GM19351 (cell line): Measurements from ENCODE around the gene C4orf46.
"Not testable (repeated sequence)": the region's sequence is repeated elsewhere in the genome, so short reads cannot be mapped to it uniquely, and the experiment has no call there.

ENCODE experiments used
- ATAC-seq: cut with Tn5 transposase; IDR thresholded peaks from one replicate; pipeline ENCODE4 v1.9.1; 2021; ENCODE audit warnings: mild to moderate bottlenecking, moderate library complexity; ENCODE audit not compliant: unreplicated experiment

The C4orf46 gene

DNA sequence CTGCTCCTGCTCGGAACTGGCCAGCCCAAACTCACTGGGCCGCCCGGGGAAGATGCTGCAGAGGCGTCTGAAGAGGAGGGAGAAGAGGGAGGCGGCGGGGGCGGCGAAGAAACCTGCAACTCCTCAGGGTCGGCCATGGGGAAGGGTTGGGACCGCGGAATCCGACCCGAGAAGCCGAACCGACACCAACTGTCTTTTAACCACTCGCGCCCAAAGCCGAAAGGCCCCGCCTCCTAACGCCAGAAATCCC is at the start of gene C4orf46:
Gene C4orf46, minus strand, starts transcription at position 223 of the 250 bp plus-strand sequence. Its CDS starts 86 bp downstream, at position 137.
- ATAC-seq: no peak

GRCh38 chr4:158715802-158716201 is 44.1 kb upstream of the C4orf46 start:
- ATAC-seq: no peak

DNA sequence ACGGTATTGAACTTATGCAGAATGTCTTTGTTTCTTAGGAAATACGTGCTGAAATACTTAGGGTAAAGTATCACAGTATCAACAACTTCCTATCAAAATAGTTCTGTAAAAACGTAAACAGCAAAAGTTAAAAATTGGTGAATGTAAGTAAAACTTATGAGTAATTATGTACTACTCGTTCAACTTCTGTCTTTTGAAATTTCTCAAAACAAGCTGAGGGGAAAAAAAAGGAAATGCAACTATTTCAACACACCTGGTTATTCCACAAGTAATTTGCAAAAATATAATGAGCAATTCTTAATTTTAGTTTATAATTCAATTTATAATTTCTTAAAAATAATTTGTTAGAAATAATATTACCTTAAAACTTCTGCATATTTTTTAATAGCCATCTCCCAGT is 43.2 kb upstream of the C4orf46 start:
- no peak for ATAC-seq

DNA sequence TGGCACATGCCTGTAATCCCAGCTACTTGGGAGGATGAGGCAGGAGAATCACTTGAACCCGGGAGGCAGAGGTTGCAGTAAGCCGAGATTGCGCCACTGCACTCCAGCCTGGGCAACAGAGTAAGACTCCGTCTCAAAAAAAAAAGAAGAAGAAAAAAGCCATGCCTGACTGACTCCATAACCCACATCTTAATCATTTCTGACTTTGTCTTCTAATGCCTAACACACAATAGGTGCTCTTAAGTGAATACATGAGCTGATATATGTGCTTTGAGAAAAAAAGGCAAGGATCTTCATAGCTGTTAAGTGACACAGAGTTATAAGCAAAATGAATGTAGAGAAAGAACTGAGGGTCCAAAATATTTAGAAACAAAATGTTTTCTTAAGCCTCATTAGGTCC is 40.9 kb upstream of the C4orf46 start:
- not testable (repeated sequence) for ATAC-seq

- no peak for ATAC-seq
Observed at GRCh38 chr4:158710814-158711213, 39.1 kb upstream of the C4orf46 start.

DNA sequence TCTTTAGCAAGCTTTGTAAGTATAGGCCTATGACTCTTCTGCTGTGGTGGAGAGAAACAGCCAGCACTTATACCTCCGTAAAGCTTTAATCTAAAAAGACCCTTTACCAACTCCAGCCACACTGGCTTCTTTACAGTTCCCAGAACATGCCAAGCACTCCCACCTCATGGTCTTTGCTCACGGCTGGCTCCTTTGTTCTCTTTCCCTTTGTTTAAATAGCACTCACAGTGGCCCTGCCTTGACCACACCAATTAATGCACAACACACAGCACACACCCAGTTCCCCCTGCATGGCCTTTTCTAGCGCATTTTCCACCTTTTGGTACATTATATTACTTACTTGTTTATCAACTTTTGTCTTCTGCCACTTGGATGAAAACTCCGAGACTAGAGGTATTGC is 32.6 kb upstream of the C4orf46 start:
- ATAC-seq: no peak

DNA sequence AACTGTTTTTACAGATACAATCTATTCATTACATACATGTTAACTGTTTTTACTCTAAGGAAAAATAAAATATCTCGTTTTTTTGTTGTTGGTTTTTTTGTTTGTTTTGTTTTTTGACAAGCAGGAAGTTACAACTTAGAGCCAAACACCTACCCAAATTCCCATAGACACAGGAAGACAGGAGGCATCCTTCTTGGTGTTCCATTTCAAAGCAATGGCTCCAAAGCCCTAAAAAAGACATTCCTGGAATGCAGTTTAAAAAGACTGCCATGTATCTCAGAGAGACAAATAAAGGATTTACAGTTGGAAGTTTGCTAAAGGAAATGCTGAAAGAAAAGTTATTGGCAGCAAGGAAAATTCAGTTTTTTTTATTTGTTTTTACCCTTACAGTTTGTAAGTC is 17.1 kb upstream of the C4orf46 start:
- no peak for ATAC-seq

DNA sequence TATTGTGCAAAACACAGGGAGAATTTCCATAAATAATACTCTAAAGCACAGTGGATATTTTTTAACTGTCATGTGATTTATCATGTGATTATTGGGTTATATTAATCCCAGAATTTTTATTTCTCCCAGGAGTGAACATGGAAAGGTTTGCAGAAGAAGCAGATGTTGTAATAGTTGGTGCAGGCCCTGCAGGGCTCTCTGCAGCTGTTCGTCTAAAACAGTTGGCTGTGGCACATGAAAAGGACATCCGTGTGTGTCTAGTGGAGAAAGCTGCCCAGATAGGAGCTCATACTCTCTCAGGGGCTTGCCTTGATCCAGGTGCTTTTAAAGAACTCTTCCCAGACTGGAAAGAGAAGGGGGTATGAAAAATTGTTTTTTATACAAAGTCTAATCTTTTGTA is 10.4 kb upstream of the C4orf46 start:
- no peak for ATAC-seq

- no peak for ATAC-seq
Observed at GRCh38 chr4:158681629-158682028, 9.9 kb upstream of the C4orf46 start.

- no peak for ATAC-seq
Observed at GRCh38 chr4:158678767-158679166, 7.1 kb upstream of the C4orf46 start.

GRCh38 chr4:158676076-158676475 is 4.4 kb upstream of the C4orf46 start:
- no peak for ATAC-seq

- no peak for ATAC-seq
Observed at GRCh38 chr4:158673633-158674032, 1.9 kb upstream of the C4orf46 start.

GRCh38 chr4:158671915-158672806 is 474 bp upstream of the C4orf46 start, which contains the start of gene ETFDH:
Gene ETFDH (plus strand): TSS chr4:158672296. CDS start chr4:158672457, 161 bp downstream.
- peak; percentile 77 for ATAC-seq

- ATAC-seq: peak; percentile 26
Observed at GRCh38 chr4:158670975-158671664, 567 bp downstream of the C4orf46 start.

DNA sequence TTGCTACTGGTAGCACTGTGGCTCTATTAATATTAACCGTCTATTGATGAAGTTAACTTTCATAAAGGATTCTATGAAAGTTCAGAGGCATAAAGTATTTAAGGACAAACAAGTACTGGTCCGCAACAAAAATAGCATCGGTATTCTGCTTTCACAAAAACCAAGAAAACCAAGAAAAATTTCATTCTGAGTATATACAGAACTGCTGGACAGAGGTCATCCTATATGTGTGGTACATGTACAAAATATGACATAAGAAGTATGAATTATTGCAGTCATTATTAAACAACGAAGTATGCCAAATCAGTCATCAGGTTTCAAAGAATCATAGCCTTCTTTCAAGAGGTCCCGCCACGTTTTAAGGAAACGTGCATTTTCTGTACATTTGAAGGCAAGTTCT is 2.4 kb downstream of the C4orf46 start:
- ATAC-seq: no peak

DNA sequence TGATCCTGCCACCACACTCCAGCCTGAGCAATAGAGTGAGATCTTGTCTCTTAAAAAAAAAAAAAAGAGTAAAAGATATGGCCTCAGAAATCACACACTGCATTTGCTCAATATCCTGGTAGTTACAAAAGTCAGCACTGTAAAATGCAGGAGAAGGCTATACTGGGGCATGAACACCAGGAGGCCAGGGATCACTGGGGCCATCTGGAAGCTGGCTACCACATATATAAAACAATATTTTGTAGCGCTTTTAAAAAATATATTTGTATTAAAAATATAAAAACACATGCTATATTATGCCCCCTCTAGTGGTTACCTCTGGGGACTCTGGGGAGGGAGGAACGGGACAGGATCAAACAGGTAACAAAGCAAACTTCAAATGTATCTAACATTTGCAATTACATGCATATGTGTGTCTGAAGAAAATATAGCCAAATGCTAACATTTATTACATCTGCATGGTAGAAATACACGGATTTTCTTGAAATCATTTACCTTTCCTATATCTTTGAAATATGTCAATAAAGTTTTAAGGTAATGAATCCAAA is 4.0 kb downstream of the C4orf46 start:
- no peak for ATAC-seq

- no peak for ATAC-seq
Observed at GRCh38 chr4:158666892-158667291, 4.8 kb downstream of the C4orf46 start.

- no peak for ATAC-seq
Observed at GRCh38 chr4:158664806-158665205, 6.9 kb downstream of the C4orf46 start.

GRCh38 chr4:158663707-158664625 is 7.7 kb downstream of the C4orf46 start:
- not testable (repeated sequence) for ATAC-seq

- ATAC-seq: not testable (repeated sequence)
Observed at GRCh38 chr4:158663255-158663654, 8.4 kb downstream of the C4orf46 start.

GRCh38 chr4:158657291-158657690 is 14.4 kb downstream of the C4orf46 start:
- ATAC-seq: no peak
